ENCODE data around the gene PIK3R1. TPM values are rescaled to one million over a fixed set of nuclear protein-coding genes. Genes with fewer than 3 reads are reported as not detected.

The PIK3R1 gene
- total RNA-seq, 1 donor from 2014 or later: 43.3 TPM

GRCh38 chr5:68320413-68320986 is 104.9 kb downstream of the PIK3R1 start:
- Mint-ChIP-seq H3K4me1 (ENCODE audit: low read depth) (peaks cover 14% of the 10 kb centered on the region), H3K27ac (no peak overlapping the region)

GRCh38 chr5:68325065-68325580 is 109.6 kb downstream of the PIK3R1 start:
- intact Hi-C loops (cut with micrococcal nuclease): no loop called here
- Mint-ChIP-seq H3K9me3 (no peaks in the 10 kb centered on the region), H3K27ac (no peak overlapping the region), H3K4me1 (ENCODE audit: low read depth) (no peaks in the 10 kb centered on the region), H3K27me3 (ENCODE audit: insufficient read depth) (peaks cover 21% of the 10 kb centered on the region), H3K4me3 (no peak overlapping the region), H3K36me3 (ENCODE audit: low read depth) (no peaks in the 10 kb centered on the region)
- no peak for DNase-seq (ENCODE audit: low spot score)

More at GRCh38 chr5:68320413-68320986, 104.9 kb downstream of the PIK3R1 start:
- intact Hi-C loops (cut with micrococcal nuclease): no loop called here
- DNase-seq (ENCODE audit: low spot score): no peak
- peaks cover 19% of the 10 kb centered on the region for H3K27me3 Mint-ChIP-seq (ENCODE audit: insufficient read depth)
- H3K36me3 Mint-ChIP-seq (ENCODE audit: low read depth): no peaks in the 10 kb centered on the region
- no peaks in the 10 kb centered on the region for H3K9me3 Mint-ChIP-seq
- H3K4me3 Mint-ChIP-seq: no peak overlapping the region

DNA sequence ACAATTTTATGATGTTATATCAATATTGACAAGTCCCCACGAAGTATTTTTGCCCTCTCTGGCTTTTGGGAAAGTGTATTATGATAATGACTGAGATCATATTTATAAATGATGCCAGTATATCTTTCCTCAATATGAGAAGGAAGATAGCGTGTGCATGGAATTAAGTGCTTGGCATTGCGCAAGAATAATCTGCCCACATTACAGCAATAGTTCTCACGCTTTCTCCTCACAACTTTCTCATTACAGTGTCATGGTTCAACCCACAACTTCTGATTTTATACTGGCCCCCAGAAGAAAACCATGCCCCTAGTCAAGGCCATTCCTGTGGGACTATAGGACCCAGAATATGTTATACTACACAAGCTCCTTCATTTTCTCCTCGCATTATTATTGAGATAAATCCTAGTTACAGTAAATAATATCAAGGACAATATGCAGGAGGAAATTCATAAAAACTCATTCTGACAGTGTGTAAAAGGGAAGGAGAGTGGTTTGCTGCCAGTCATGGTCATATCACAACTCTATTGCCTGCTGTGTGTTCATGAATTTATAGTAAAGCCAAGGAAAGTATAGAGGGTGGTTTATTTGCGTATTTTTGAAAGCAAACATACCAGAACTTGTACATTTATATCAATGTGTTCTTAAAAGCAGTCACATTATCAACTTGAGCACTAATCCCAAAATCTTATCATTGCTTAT is 114.1 kb downstream of the PIK3R1 start:
- intact Hi-C loops (cut with micrococcal nuclease): no loop called here
- no peak for DNase-seq (ENCODE audit: low spot score)
- H3K27ac Mint-ChIP-seq: no peak overlapping the region
- no peak overlapping the region for H3K4me3 Mint-ChIP-seq
- no peaks in the 10 kb centered on the region for H3K36me3 Mint-ChIP-seq (ENCODE audit: low read depth)
- H3K9me3 Mint-ChIP-seq: no peaks in the 10 kb centered on the region
- H3K4me1 Mint-ChIP-seq (ENCODE audit: low read depth): no peaks in the 10 kb centered on the region
- peaks cover 13% of the 10 kb centered on the region for H3K27me3 Mint-ChIP-seq (ENCODE audit: insufficient read depth)

GRCh38 chr5:68330574-68330973 is 115.0 kb downstream of the PIK3R1 start:
- H3K36me3 Mint-ChIP-seq (ENCODE audit: low read depth): no peaks in the 10 kb centered on the region
- H3K4me3 Mint-ChIP-seq: no peak overlapping the region
- no peaks in the 10 kb centered on the region for H3K9me3 Mint-ChIP-seq
- no peaks in the 10 kb centered on the region for H3K4me1 Mint-ChIP-seq (ENCODE audit: low read depth)
- no peak for DNase-seq (ENCODE audit: low spot score)
- H3K27me3 Mint-ChIP-seq (ENCODE audit: insufficient read depth): peaks cover 13% of the 10 kb centered on the region
- intact Hi-C loops (cut with micrococcal nuclease): no loop called here
- H3K27ac Mint-ChIP-seq: no peak overlapping the region

- no peak for DNase-seq (ENCODE audit: low spot score)
- peaks cover 14% of the 10 kb centered on the region for H3K27me3 Mint-ChIP-seq (ENCODE audit: insufficient read depth)
- H3K36me3 Mint-ChIP-seq (ENCODE audit: low read depth): no peaks in the 10 kb centered on the region
- no peak overlapping the region for H3K4me3 Mint-ChIP-seq
- no peaks in the 10 kb centered on the region for H3K4me1 Mint-ChIP-seq (ENCODE audit: low read depth)
- intact Hi-C loops (cut with micrococcal nuclease): no loop called here
- no peaks in the 10 kb centered on the region for H3K9me3 Mint-ChIP-seq
- H3K27ac Mint-ChIP-seq: no peak overlapping the region
Observed at GRCh38 chr5:68331192-68332079, 115.9 kb downstream of the PIK3R1 start.

GRCh38 chr5:68332080-68332451 is 116.5 kb downstream of the PIK3R1 start:
- H3K4me1 Mint-ChIP-seq (ENCODE audit: low read depth): no peaks in the 10 kb centered on the region
- DNase-seq (ENCODE audit: low spot score): no peak
- no peak overlapping the region for H3K27ac Mint-ChIP-seq
- intact Hi-C loops (cut with micrococcal nuclease): no loop called here
- H3K9me3 Mint-ChIP-seq: no peaks in the 10 kb centered on the region
- no peak overlapping the region for H3K4me3 Mint-ChIP-seq
- no peaks in the 10 kb centered on the region for H3K36me3 Mint-ChIP-seq (ENCODE audit: low read depth)
- peaks cover 12% of the 10 kb centered on the region for H3K27me3 Mint-ChIP-seq (ENCODE audit: insufficient read depth)

DNA sequence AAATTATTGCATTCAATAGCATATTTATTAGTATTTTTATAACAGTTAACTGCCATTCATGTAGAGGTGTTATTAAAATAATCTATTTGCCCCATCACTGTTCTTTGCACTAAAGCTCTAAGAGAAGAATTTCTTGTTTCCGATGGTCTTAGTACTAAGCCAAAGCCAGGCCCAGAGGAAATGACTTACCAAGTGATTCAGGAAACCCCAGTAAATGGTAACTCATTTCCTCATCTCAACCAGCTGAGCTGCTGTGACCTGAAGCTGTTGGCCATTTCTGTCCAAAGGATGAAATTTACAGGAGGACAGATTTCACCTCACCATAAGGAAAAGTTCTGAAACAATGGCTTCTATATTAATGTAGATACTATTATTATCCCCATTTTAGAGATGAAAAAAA is 117.0 kb downstream of the PIK3R1 start:
- H3K27ac Mint-ChIP-seq: no peak overlapping the region
- intact Hi-C loops (cut with micrococcal nuclease): no loop called here
- DNase-seq (ENCODE audit: low spot score): no peak
- no peaks in the 10 kb centered on the region for H3K9me3 Mint-ChIP-seq
- H3K4me3 Mint-ChIP-seq: no peak overlapping the region
- no peaks in the 10 kb centered on the region for H3K4me1 Mint-ChIP-seq (ENCODE audit: low read depth)
- H3K27me3 Mint-ChIP-seq (ENCODE audit: insufficient read depth): peaks cover 13% of the 10 kb centered on the region
- H3K36me3 Mint-ChIP-seq (ENCODE audit: low read depth): no peaks in the 10 kb centered on the region

- no peak overlapping the region for H3K27ac Mint-ChIP-seq
- DNase-seq (ENCODE audit: low spot score): no peak
- H3K9me3 Mint-ChIP-seq: no peaks in the 10 kb centered on the region
- H3K4me1 Mint-ChIP-seq (ENCODE audit: low read depth): no peaks in the 10 kb centered on the region
- no peaks in the 10 kb centered on the region for H3K36me3 Mint-ChIP-seq (ENCODE audit: low read depth)
- intact Hi-C loops (cut with micrococcal nuclease): no loop called here
- H3K4me3 Mint-ChIP-seq: no peak overlapping the region
- peaks cover 10% of the 10 kb centered on the region for H3K27me3 Mint-ChIP-seq (ENCODE audit: insufficient read depth)
Observed at GRCh38 chr5:68333649-68334552, 118.3 kb downstream of the PIK3R1 start.

- Mint-ChIP-seq H3K4me1 (ENCODE audit: low read depth) (no peaks in the 10 kb centered on the region), H3K9me3 (no peaks in the 10 kb centered on the region), H3K36me3 (ENCODE audit: low read depth) (no peaks in the 10 kb centered on the region), H3K27ac (no peak overlapping the region), H3K27me3 (ENCODE audit: insufficient read depth) (peaks cover 14% of the 10 kb centered on the region), H3K4me3 (no peak overlapping the region)
- intact Hi-C loops (cut with micrococcal nuclease): no loop called here
- DNase-seq (ENCODE audit: low spot score): no peak
Observed at GRCh38 chr5:68334553-68334886, 119.0 kb downstream of the PIK3R1 start.

- intact Hi-C loops (cut with micrococcal nuclease): no loop called here
- no peaks in the 10 kb centered on the region for H3K36me3 Mint-ChIP-seq (ENCODE audit: low read depth)
- no peak overlapping the region for H3K4me3 Mint-ChIP-seq
- DNase-seq (ENCODE audit: low spot score): no peak
- H3K4me1 Mint-ChIP-seq (ENCODE audit: low read depth): no peaks in the 10 kb centered on the region
- no peaks in the 10 kb centered on the region for H3K9me3 Mint-ChIP-seq
- H3K27ac Mint-ChIP-seq: no peak overlapping the region
- H3K27me3 Mint-ChIP-seq (ENCODE audit: insufficient read depth): peaks cover 15% of the 10 kb centered on the region
Observed at GRCh38 chr5:68335075-68335474, 119.5 kb downstream of the PIK3R1 start.

DNA sequence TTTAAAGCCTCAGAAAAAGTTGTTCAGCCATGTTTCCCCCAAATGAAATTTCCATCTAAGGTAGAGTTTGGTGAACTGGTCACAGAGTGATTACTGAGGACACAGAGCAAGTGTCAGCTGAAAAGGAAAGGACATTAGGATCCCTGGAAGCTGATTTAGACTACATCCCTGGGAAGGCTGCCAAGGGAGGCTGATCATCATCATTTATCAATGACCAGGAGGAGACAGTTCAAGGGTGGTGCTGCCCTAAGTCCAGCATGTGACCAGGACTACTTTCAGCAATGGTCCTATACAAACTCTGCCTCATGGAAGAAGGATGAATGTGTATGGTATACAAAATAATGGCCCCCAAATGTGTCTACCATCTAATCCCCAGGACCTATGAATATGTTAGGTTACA is 120.6 kb downstream of the PIK3R1 start:
- DNase-seq (ENCODE audit: low spot score): no peak
- Mint-ChIP-seq H3K9me3 (no peaks in the 10 kb centered on the region), H3K36me3 (ENCODE audit: low read depth) (no peaks in the 10 kb centered on the region), H3K4me3 (no peak overlapping the region), H3K27ac (no peak overlapping the region), H3K4me1 (ENCODE audit: low read depth) (no peaks in the 10 kb centered on the region), H3K27me3 (ENCODE audit: insufficient read depth) (peaks cover 15% of the 10 kb centered on the region)
- intact Hi-C loops (cut with micrococcal nuclease): no loop called here

GRCh38 chr5:68337235-68337634 is 121.7 kb downstream of the PIK3R1 start:
- peaks cover 15% of the 10 kb centered on the region for H3K27me3 Mint-ChIP-seq (ENCODE audit: insufficient read depth)
- H3K9me3 Mint-ChIP-seq: no peaks in the 10 kb centered on the region
- H3K4me3 Mint-ChIP-seq: no peak overlapping the region

More at GRCh38 chr5:68337235-68337634, 121.7 kb downstream of the PIK3R1 start:
- DNase-seq (ENCODE audit: low spot score): no peak
- Mint-ChIP-seq H3K4me1 (ENCODE audit: low read depth) (peaks cover 2% of the 10 kb centered on the region), H3K36me3 (ENCODE audit: low read depth) (no peaks in the 10 kb centered on the region), H3K27ac (no peak overlapping the region)
- intact Hi-C loops (cut with micrococcal nuclease): no loop called here
